NK-92 (cell line): Measurements from ENCODE around the gene FJX1.

Experiments
- DNase-seq: peaks from one replicate; lab custom pipeline; 2025; ENCODE audit not compliant: unreplicated experiment; lab: John Stamatoyannopoulos, UW

The FJX1 gene

DNA sequence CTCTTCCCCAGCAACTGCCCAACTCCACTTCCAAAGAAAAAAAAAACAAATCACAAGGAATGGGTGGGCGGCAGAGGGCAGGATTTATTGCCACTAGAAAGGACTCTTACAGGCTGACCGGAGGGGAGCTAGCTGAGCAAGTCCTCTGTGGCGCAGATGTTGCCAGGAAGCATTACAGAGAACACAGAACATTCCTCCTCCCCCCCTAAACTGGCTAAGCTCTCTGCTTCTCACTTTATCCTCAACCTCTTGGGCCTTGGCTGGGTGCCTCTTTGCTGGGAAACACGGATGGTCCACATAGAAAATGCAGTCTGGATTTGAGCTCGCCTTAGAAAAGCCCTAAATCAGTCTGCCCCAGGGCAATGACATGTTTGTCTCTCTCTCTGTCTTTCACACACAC lies 12.6 kb upstream of the FJX1 start:
- no peak for DNase-seq

DNA sequence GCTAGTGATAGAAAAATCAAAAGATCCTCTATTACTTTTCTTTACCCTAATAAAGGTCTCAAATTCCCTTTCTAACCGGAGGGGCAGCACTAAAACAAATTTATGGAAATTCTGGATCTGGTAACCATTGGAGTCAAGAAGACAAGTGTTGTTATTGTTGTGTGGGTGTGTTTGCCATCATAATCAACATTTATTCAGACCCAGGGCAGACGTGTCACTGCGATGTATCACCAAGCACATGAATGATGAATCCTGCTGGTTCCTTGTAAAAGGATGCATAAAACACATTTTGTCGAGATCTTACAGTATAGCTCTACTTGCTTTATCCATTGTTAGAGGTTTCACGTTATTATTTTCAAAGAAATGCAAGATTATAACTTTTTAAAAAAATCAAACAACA lies 12.1 kb upstream of the FJX1 start:
- no peak for DNase-seq

DNA sequence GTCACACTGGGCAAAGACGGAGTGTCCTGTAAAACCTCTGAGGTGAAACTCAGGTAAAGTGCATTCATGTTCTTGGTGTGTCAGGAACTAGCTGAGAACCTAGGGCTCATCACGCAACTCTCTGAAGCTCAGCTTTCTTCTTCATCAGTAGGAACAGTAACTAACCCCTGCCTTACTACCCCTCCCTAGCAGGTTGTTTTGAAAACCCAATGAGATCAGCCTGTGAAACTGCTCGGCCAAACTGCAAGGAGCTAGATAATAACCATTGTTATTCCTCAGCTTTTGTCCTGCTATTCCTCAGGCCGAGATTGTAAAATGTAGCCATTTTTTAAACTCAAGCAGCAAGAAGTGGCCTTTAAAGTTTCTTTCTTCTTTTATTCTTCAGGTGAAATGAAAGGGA lies 9.8 kb upstream of the FJX1 start:
- no peak for DNase-seq

DNA sequence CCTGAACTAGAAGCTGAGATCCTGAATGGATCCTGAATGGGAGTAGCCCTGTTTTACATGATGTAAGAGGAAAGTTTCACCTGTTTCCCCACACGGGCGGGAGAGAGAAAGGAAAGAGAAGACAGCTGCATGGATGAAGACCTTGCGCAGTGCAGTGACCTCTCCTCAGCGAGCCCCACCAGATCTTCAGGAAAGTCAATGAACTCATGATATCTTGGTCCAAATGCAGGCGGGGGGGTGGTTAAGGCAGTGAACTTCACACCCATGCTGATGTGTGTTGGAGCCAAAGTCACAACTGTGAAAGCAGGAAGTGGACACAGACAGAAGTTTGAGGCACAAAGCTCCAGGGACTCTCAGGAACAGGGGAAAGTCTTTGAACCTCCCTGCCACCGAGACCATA lies 8.6 kb upstream of the FJX1 start:
- DNase-seq, result no peak

DNA sequence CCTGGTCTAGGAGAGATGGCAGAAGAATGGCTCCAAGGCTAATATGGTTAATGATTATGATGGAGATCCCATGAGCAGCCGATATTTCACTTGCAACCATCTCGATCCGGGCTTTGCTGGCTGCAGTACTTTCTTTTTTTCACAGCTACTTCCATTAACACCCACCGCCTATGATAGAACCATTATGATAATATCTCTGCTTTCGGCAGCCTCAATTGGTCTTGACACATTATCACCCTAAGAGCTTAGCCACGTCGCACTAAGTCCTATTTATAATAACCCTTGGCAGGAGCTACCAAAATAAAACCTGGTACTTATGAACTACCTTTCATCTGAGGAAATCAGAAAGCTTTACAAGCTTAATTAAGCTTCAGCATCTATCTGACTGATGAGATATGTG lies 7.6 kb upstream of the FJX1 start:
- DNase-seq, result no peak

DNA sequence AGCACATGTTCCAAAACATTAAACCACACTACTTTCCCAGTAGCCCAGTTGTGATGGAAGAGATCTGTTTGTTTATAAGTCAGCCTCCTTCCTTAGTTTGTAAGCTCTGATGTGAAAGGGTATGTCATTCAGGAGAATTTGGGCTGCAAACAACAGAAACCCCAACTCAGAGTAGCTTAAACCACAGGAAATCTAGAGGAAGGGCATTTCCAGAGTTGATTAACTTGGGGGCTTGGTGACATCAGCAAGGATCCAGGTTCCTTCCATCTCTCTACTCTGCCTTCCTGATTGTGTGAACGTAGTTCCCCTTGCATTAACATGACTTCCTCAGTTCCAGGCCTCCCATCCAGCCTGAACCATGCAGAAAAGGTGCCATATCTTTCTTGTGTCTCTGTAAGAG lies 6.5 kb upstream of the FJX1 start:
- DNase-seq, result no peak

DNA sequence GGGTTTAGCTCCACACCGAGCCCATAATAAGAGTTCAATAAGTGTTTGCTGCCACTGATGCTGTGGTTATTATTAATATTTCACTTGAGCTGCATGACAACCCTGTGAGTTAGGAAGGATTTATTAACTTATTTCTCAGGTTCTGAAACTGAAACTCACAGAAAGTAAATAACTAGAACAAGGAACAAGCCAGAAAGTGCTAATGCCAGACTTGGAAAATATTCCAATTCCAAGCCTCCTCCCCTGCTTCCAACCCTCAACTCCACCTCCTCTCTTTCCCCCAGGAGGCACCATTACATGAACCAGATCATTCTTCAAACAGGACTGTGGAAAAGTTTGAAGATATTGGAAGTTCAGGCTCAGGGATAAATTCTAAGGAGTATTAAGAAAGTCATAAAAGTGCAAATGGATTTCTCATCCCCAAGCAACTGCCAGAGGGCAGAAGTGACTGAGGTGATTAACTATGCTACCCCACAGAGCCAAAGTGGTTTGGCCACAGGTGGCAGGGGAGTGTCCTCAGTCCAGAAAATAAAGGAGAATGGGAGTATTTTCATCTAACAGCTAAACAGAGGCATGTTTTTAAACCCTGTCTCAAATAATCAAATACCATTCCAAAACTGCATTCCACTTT lies 3.2 kb upstream of the FJX1 start:
- no peak for DNase-seq

DNA sequence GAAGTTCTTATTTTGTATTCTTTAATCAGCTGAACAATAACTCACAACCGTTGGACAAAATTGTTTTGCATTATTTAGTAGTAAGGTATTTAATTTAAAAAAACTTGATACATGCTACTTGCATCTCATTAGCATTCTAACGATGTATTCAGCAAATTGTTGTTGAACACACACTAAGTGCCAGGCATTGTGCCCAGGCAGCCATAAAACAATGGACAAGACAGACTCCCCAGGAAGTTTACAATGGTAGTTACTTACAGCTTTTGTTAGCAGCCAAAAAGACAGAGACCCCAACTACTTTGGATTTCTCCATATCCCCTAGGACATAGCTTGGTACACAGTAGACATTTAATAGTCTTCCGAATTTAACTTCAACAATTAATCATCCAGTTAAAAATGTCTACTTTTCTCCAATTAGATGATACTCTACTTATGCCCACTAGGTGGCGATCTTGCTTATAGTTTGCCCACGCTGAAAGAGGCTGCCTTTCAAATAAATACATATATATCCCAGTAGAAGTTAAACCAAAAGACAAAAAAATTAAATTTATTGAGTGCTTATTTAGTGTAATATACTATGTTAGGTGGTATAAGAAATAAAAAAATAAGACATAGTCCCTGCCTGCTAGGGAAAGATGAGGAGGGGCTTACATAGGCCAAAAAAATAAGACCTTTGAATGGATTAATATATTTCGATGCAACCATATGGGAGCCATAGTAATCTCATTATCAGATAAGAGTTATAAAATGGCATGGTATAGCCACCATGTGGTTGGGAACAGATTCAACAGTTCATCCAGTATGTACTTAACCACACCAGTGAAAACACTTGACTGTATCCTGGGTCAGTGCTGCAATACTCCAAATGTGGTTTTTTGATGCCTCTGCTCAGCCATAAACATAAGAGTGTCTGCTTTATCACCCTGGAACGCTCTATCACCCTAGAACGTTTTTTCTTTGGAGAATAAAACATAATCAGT lies 2.0 kb upstream of the FJX1 start:
- no peak for DNase-seq

DNA sequence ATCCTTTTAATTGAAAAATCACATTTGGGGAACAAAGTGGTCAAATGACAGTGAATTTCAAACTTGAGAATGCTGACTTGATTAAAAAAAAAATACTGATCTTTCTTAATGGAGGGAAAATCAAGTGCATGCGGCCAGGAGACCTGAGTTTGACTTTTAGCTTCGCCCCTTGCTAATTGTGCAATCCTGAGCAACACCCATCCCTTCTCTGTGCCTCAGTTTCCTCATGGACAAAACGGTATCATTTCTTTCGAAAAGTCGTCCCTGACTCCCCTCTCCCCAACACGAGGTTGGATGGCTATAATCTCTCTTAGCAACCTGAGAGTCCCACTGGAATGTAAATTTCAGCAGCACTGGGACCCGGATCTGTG lies 959 bp upstream of the FJX1 start:
- no peak for DNase-seq

DNA sequence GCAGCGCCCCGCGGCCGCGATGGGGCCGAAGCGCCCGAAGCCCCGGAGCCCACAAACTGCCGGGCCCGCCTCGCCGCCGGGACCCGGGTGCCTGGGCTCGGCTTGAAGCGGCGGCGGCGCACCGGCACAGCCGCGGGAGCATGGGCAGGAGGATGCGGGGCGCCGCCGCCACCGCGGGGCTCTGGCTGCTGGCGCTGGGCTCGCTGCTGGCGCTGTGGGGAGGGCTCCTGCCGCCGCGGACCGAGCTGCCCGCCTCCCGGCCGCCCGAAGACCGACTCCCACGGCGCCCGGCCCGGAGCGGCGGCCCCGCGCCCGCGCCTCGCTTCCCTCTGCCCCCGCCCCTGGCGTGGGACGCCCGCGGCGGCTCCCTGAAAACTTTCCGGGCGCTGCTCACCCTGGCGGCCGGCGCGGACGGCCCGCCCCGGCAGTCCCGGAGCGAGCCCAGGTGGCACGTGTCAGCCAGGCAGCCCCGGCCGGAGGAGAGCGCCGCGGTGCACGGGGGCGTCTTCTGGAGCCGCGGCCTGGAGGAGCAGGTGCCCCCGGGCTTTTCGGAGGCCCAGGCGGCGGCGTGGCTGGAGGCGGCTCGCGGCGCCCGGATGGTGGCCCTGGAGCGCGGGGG lies 346 bp downstream of the FJX1 start:
- no peak for DNase-seq

DNA sequence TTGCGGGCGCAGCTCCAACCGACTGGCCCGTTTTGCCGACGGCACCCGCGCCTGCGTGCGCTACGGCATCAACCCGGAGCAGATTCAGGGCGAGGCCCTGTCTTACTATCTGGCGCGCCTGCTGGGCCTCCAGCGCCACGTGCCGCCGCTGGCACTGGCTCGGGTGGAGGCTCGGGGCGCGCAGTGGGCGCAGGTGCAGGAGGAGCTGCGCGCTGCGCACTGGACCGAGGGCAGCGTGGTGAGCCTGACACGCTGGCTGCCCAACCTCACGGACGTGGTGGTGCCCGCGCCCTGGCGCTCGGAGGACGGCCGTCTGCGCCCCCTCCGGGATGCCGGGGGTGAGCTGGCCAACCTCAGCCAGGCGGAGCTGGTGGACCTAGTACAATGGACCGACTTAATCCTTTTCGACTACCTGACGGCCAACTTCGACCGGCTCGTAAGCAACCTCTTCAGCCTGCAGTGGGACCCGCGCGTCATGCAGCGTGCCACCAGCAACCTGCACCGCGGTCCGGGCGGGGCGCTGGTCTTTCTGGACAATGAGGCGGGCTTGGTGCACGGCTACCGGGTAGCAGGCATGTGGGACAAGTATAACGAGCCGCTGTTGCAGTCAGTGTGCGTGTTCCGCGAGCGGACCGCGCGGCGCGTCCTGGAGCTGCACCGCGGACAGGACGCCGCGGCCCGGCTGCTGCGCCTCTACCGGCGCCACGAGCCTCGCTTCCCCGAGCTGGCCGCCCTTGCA lies 1.0 kb downstream of the FJX1 start:
- no peak for DNase-seq

DNA sequence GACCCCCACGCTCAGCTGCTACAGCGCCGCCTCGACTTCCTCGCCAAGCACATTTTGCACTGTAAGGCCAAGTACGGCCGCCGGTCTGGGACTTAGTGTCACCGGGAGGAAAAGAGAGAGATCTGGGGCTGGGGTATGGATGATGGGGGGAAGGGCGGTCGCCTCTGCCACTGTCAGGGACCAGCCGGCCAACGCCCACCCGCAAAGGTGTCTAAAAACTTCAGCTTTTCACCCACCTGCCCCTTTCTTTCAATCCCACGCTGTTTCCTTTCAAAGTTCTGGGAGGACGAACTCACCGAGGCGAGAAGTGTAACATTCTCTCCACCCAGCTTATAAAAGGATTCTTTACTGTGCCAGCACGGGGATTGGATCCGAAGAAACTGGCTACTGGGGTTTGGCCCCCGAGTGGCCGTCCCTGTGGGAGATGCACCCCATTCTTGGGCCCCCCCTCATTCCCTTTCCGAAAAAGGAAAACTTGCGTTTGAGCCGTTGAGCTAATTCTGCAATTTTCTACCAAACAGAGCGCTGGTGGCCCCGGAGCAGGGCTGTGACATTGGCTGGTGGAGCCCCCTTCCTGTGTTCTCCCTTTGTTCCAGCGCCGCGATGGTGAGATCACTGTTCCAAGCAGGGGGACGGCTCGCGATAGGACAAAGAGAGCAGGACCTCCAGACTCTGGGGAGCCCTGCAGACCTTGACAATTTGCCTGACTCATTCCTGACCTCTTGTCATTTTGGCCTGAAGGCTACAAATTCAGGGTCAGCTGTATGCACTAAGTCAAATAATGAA lies 1.8 kb downstream of the FJX1 start:
- no peak for DNase-seq

DNA sequence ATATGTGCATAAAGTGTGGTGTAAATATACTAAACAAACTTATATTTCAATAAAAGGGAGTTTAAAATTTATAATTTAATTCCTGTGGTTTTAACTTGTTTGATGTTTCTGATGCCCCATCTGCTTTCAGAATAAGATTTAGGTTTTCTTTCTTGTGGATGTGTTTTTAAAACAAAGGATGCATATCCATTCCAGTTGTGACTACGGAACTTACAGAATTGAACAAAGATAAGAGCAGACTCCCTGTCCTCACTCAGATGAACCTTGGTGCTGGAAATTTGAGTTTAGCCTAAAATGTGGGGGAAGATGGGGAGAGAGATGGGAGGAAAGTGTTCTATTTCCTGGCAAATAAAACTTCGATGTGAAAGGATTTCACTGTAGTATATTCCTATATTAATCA lies 2.5 kb downstream of the FJX1 start:
- DNase-seq, result no peak

DNA sequence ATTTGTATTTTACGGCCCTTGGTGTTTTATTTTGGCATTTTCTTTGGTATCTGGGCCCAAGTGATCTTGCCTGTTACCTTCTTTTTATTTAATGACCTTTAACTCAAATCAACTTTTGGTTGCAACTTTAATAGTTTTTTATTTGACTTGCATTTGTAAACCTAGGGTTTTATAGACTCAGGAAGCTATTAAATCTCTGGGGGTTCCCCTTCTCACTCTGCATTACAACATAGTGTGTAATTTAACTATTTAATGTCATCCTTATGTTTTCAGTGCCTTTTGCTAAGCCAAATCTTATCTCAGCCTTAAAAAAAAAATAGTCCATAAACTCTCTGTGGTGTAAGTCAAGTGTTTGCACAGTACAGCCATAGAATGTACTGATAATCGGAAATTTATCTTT lies 3.4 kb downstream of the FJX1 start:
- no peak for DNase-seq

DNA sequence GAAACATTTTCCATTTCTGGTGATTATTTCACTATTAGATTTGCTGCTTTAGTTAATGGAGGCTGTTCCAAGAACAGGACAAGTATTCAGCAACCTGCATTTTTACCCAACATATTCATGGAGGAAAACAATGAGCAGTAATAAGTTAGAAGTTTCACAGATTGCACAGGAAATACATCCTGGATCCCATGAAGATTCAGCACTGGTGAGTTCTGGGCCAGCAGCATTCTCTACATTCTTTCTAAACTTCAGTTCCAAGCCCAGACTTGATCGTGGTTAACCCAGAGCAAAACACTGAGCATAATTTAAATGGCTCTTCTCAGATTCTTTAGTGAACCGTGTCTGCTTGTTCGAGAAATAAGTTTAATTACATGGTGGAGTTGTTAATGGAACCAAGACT lies 3.8 kb downstream of the FJX1 start:
- DNase-seq, result no peak

DNA sequence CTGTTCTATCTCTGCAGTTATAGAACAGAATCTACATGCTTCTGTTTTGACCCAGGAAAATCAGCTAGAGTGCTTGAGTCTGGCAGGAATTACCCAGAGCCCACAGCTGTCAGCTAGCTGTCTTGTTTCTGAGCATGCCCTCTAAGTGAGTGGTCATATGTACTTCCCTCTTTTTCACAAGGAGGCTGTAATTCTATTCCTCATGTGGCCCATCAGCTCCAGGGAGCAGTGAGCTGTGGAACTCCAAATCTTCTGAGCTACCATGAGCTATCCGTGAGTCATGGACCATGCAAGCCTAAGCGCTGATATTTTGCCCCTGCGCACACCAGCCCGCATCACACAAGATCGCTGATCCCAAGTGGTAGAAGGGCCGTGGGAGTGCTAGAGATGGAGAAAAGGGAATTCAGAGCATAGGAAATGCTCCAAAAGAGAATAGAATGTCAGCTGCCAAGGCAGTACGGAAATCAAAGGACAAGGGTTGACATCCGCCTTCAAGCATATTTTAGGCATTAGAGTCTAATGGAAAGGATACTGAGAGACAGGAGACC lies 5.4 kb downstream of the FJX1 start:
- no peak for DNase-seq

DNA sequence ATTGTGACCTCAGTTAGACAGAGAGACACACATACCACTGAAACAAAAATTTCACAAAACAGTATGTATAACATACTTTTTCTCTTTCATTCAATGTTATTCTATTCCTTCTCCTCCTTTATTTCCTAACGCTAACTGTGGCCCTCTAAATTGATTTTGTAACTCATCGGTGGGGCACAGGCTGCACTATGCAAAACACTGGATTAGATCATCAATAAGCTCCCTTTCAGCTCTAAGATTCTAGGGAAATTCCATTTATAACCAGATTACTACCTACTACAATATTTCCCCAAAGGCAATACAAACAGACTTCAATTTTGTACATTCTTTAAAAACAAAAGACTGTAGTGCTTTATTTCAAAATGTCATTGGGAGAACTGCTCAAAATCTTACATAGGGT lies 6.1 kb downstream of the FJX1 start:
- DNase-seq, result no peak

DNA sequence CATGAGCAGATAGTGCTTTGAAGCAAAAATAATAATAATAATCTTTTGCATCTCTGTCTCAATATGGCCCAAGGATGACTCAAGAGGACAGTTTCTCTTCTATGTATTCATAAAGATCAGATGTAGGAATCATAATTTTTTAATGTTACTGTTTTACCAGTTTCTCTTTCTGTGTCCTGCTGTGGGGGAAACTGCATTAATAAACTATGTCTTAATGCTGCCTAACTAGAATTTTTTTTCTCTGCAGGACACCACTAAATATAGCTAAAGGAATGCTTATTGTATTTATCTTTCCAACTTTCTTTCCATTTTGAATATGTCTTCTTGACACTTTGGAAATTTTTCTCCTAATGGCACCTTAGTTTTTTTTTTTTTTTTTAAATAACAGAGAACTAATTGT lies 6.5 kb downstream of the FJX1 start:
- no peak for DNase-seq

DNA sequence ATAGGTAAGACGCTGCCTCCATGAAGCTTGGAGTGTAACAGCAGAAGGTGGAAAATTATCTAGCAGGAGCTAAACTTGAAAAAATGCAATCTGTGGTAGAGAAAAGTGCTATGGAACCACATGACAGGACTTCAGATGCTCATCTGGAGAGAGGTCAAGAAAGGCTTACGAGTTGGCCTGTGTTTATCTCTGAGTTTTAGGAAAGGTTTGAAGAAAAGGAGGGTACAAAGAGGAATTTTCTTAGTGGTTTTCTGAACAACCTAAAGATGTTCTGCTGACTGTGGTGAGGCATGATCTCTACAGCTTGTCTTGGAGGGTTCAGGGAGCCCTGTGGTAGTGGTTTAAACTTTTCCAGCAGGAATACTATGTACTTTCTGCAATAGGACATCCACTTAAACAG lies 8.2 kb downstream of the FJX1 start:
- DNase-seq, result no peak

DNA sequence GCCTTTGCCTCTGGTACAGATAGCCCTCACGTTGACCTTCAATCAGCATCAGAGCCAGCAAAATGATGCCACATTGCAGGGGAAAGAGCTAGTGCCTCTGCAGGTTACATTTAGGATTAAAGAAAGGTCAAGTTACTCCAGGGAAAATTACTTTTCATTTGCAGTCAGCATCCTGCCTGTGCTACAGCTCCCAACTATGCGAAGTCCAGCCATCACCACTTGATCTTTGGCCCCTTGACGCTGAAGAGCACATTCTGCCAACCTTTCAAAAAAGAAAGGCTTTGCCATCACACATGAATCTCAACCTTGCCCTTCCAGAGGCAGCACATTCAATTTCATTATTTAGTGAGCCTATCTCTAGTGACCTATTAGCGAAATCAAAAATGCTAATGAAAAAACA lies 11.3 kb downstream of the FJX1 start:
- DNase-seq, result no peak

DNA sequence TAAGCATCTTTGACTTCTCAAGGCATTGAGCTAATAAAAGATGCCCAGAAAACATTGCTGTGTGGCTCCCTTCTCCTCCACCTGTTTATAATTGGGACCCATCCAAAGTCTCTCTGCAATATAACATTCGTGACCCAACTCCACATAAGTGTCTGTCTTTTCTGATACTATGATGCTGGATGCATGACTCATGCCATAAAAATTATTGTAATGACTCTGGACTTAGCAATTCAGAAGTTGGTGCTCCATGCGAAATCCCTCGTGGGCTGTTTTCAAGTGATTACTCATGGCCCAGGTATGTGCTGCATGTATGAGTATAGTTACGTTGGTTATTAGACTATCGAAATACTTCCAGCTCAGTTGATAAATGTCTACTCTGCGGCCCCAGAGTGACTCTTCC lies 11.7 kb downstream of the FJX1 start:
- DNase-seq, result no peak
